CD4-positive, alpha-beta T cell treated with Interferon gamma for 1 hour (primary cell): ENCODE data around the gene P4HA2.
A peak's percentile ranks its signal among the peaks of the same experiment; 100 is the strongest.

Experiments
- DNase-seq: peaks from one replicate; pipeline ENCODE4 v3.0.0-alpha.2; 2020

Gene P4HA2

DNA sequence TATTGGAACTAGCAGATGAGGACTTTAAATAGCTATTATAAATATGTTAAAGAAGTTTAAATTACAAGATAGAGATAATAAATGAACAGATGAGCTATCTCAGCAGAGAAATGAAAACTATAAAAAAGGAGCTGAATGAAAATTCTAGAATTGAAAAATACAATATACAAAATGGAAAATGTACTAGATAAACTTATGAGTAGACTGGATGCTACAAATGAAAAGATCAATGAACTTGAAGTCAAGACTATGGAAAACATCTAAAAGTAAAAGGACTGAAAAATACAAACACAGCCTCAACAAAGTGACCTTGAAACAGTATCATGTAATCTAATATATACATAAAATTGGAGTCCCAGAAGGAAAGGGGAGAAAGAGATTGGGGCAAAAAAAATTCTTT, 19.2 kb upstream of the P4HA2 start:
- no peak for DNase-seq

DNA sequence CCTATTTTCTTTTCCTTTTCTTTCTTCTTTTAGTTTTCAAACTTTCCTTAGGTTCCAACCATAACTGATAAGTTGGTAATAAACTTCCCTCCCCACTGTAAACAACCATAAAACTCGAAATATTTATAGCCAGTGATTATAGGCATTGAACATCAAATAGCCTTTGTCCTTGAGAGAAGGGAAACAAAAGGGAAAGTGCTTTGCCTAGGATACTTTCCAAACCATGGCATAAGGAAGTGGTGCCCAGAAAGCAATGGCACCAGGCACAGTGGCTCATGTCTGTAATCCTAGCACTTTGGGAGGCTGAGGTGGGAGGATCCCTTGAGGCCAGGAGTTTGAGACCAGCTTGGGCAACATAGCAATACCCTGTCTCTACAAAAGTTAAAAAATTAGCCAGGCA, 17.9 kb upstream of the P4HA2 start:
- DNase-seq: no peak

DNA sequence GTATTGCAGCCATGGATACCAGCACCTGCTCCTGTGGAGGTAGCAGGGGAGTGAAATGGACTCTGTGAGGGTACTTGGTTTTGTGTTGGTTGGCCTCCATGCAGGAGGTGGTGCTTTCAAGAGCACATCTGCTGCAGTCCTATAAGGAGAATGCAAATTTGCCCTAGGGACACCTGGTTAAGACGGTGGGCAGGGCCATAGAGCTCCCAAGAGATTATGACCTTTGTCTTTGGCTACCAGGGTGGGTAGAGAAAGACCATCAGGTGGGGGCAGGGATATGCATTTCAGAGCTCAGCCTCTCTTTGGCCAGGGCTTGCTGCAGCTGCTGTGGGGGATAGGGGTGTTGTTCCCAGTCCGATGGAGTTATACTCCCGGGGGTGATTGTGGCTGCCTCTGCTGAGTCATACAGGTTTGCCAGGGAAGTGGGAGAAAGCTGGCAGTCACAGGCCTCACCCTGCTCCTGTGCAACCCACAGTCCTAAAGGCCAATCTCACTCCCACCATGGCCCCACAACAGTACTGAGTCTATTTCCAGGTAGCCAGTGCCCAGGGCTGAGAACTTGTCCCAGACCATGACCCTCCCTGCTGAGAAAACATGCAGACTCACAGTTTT, 15.8 kb upstream of the P4HA2 start:
- no peak for DNase-seq

DNA sequence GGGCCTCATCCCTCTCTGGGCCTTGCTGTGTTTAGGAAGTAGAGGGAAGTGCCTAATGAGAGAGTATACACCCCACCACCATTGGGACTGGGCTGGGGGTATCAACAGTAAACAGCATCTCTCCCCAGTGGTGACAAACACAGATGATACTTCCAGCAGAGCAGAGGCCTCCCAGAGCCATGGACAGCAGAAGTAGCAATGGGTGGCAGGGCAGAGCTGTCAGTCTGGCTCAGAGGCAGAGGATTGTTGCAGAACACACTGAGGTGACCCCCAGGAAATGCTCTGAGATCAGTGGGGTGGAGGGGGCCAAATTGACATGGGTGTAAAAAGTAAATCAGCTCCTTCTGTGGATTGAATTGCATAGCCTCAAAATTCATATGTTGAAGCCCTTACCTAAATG, 12.1 kb upstream of the P4HA2 start:
- no peak for DNase-seq

DNA sequence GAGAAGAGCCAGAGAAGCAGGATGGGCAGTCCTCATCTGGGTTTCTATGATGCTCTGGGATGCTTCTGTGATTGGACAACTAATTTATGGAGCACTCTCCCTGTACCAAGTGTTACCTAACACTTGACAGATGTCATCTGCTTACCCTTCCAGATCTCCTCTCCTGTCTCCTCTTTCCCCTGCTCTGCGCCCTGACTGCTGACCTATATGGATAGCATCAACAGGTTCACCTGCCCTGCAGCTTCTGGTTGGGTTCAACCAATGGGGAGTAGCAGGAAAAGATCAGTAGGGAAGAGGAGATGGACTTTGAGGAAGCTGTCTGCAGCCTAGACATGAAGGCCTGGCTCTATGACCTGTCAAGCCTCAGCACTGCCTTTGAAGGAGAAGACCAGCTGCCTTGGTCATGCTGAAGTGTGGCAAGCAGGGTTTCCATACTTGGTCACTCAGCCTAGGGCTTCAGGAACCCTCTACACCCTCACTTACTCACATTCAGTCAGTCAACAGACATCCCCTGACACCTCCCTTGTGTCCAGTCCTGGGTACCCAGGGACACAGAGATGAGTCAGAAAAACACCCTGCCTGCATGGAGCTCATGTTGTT, 11.3 kb upstream of the P4HA2 start:
- DNase-seq: no peak

DNA sequence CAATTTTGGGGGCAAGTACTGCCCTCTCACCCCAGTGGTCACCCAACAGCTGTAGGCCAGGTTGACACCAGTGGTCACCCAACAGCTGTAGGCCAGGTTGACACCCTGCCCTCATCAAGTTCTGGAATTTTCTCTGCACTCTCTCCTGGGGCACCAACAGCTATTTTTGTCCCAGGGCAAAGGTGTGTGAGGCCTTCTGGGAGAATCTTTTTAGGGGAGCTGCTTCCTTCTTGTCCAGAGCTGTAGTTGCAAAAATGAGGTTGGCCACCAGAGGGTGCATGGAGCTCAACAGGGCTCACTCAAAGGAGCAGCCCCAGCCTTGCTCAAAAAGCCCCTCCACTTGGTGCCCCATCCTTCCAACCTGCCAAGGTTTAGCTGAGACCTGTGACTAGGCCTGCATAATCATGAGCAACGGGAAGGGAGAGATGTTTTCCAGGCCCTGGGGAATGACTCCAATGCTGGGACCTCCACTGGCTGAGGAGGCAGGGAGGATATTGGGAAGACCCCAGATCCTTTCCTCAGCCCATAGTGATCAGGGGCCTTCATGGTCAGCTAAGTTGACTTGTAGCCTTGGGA, 10.6 kb upstream of the P4HA2 start:
- peak; percentile 57 for DNase-seq

DNA sequence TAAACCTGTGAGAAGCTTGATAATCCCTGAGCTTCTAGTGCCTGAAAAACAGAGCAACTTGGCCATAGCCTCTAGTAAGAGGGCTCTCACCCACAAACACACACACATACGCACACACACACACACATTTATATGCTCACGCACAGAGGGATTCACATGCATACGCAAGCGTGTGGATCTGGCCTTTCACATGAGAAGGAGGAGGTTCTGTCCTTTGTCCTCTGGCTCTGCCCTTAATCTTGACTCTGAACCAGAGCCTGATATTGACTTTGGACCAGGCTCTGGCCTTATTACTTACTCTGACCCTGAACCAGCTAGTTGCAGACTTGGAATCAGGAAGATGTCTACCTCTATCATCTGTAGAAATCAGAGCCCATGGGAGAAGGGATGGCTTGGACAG, 10.0 kb upstream of the P4HA2 start:
- no peak for DNase-seq

DNA sequence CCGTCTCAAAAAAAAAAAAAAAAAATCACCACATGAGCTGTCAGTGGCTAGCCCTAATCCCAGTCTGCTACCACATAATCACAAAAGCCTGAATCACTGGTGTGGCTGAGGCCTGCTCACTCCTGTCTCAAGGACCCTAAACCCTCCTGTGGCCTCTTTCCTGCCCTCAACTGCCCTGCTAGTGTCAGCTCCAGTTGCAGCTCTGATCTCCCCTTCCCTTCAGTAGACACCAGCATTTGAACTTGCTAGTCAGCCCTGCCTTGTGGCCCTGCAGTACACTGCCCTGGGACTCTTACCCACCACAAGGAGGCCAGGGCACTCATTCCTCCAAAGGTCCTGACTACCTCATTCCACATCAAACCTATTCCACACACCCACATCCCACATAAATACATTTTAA, 9.5 kb upstream of the P4HA2 start:
- DNase-seq: no peak

DNA sequence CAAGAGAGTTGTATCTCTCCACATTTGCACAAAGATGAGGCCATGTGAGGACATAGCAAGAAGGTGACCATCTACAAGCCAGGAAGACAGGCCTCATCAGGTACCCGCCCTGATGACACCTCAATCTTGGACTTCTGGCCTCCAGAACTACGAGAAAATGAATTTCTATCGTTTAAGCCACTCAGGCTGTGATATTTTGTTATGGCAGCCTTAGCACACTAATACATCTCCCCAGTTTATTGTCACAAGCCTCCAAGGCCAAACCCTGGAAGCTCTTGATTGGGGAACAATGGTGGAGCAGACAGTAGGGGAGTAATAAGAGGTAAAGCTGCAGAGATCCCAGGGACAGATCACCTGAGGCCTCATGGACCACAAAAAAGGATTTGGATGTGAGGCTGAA, 7.7 kb upstream of the P4HA2 start:
- no peak for DNase-seq

DNA sequence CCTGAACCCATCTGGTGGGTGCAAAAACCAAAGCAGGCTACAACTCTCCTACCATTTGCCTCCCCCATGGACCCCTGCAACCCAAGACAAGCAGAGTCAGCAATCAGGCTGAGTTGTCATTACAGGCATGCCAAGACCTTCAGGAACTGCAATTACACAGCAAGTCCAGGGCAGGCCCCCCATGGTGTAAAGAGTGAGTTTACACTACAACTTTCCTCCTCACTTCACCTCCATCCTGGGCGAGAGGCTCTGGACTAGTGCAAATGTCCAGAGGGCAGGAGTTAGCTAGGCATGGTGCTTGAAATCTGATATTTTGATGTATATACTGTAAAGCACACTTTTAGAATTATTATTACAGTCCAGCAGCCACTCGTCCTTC, 7.0 kb upstream of the P4HA2 start:
- DNase-seq: no peak

DNA sequence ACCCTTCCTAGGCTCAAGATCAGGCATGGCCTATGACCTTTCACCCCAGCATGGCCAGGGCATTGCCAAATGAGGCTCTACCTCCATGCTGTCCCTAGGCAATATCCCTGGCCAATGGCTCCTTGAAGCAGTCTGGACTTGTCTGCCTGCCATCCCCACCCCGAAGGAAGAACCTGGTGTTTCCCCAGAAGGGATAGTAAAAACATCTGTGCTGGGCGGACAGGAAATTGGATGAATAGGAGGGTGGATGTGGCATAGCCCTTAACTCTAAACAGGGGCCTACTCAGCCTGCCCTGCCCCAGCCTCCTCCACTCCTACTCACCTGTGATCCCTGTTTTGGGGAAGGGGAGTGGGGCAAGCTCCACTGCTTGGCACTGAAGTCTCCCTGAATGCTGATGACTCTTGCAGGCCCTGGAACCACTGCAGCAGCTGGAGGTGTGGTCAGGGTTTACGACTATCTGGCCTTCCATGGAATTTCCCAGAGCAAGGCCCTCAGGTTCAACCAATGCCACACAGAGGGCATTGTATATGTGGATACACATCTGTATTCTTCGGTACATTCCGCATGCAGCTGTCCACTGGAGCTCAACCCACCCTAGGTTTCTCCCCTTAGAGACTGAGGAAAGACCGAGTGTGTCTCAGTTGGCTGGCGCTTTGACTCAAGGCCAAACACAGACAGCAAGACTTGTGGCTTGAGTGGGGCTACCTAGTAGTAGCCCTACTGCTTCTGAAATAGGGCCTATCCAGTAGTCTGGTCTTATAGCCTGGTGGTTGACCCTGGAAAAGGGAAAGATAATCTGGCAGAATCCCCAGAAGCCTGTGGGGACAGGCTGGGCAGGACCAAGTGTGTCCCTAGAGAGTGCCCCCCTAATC, 6.4 kb upstream of the P4HA2 start:
- DNase-seq: no peak

DNA sequence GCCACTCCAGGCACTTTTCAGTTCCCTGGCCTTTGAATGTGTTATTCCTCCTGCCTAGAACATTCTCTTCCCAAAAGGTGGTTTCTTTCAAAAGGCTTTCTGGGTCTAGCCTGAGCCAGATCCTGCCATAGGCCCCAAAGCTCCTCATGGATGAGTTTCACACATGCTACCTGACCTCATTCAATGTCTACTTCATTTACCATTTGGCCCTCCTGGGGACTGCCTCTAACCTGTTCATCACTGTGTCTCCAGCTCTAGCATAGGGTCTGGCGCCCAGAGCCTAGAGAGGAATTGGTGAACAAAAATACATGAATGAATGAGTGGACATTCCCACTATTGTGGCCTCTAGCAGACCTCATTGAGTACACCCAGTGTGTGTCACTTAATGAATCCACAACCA, 5.4 kb upstream of the P4HA2 start:
- DNase-seq: no peak

DNA sequence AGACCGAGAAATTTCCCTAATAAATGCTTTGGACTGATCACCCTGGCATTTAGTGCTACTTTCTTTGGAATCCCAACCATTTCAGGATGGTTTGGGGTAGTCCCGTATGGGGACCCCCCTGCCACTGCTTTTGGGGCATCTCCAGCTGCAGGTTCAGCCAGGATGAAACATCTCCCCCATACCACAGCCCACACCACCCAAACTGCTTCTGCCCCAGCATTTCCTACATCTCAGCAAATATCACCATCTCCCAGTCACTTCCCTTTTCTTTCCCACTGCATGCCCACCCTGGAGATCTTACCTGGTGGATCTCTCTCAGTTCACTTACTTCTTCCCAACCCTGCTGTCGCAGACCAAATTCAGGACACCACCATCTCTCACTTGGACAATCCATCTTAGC, 4.8 kb upstream of the P4HA2 start:
- DNase-seq: no peak

DNA sequence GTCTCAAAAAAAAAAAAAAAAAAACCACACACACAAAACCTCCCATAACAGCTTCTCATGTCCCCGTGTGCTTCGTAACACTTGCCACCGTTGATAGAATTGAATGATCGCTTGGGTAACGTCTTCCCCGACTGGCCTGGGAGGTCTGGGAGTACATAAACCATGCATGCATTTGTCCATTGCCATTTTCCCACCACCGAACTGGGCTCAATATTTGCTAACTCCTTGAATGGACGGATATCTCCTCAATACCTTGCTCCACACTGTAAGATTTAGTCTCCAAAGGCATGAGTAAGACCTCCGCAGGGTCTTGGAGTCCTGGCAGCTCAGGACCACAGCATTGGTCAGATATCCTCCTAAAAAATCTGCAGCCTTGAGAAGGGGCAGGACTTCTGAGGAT, 3.2 kb upstream of the P4HA2 start:
- DNase-seq: no peak

DNA sequence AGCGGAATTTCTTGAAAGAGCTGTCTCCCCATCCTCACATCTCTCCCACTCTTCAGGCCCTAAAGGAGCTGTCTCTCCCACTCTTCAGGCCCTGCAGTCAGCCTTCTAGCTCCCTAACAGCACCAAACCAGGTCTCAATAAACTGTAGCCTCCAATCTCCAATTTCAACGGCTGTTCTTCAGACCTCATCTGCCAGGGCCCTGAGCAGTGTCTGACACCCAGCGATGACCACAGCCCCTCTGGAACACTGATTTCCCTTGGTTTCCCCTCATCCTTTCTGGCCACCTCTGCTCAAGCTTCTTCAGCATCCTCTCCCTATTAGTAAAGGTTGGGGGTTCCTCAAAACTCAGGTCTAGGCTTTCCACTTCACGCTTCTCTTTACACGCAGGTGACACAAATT, 1.6 kb upstream of the P4HA2 start:
- DNase-seq: no peak

DNA sequence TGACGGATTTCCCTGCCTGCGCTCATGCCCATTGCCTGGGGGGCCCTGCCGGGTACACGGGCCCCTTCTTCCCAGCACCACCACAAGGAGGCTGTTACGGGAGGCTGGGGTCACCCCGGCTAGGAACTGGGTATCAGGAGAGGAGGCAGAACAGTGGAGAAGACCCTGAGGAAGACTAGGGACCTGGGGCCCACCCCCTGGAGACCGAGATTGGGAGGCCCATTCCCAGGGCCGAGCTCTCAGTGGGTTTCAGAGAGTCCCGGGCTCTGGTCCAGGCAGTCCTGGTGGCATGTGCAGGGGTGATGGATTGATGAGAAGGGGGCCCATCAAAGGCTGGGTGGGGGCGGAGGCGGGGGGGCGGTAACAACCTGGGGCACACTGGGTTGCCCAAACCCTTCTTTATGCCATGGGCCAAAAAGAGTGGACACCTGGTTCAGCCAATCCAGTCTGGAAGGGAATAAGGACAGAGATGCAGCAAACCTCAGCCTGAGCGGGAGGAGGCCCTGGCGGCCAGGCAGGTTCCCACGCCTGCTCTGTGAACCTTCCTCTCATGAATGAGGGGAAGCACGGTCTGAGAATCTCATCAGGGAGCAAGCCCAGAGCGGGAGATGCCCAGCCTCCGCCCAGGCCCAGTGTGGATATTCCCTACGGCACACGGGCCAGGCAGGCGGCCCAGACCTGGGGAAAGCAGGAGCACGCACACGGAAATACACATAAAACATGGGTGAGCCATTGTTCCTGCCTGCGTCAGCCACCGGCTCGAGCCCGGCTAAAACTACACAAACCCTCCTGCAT, 785 bp upstream of the P4HA2 start:
- DNase-seq: no peak

DNA sequence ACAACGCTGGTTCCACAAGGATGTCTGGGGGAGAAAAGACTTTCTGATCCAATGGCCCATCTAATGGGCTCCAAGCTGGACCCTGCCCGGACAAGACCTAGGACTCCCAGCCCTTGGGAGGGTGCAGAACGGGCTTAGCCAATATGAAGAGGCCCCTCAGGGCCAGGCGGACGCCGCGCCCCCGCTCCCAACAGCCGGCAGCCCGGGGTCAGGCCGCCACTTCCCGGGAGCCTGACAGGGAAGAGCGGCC, 493 bp downstream of the P4HA2 start:
- no peak for DNase-seq

DNA sequence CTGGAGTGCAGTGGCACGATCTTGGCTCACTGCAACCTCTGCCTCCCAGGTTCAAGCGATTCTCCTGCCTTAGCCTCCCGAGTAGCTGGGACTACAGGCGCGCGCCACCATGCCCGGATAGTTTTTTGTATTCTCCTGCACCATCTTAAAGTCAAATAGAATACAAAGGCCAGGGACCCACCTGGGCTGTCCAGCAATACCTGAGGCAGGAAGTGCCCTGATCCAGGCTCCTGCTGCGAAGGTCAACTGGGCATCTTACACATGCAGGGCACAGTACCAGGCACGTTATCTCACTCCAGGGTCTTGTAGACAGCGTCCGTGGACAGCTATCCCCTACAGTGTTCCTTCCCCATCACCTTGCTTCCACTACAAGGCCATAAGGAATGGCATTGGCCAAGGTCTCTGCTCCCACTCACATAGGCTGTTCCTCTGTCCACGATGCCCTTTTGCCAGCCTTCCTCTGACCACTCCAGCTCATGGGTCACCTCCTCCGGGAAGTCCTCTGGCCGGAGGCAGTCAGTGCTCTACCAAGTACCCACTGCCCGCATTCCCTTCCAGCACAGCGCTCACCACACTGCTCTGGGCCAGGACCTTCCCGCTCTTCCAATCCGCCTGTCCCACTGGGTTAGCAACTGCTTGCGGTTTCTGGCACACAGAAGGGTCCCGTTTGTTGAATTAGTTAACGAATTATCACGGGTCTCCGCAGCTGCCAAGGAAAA, 978 bp downstream of the P4HA2 start:
- no peak for DNase-seq

DNA sequence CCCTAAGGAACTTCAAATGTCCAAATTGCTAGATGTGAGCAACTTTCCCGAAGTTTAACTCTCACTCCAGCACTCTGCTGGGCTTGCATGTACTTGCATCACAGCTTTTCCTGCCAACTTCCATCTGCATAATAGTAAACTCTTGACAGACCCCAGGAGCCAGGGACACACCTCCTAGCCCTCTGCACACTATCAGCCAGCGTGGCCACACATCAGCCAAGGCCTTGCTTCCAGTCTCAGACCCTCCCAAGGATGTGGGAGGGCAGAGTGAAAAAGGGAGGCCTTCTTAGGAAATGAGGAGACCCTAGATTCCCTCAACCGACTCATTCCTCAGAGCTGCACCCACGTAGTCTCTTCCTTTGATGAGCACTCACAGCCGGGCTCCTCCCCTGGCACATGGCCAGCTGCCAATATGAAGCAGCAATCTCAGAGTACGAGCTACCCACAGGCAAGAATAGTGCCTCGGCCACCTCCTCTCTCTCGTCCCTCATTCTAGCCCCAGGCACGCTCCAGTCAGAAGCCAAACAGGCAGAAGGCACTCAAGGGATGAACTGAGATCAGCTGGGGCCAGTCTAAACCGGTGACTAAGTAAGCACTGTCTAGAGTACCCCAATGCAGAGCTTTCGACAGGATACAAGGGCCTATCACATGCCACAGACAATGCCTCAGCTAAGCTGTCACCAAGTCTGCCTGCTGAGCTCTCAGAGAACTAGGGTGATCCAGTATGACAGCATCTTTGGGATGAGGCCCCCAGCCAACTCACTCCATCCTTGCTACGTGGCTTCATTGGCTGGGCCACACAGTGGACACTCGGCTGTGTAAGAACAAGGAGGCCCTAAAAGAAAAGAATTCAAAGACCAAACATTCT, 2.3 kb downstream of the P4HA2 start:
- DNase-seq: no peak

DNA sequence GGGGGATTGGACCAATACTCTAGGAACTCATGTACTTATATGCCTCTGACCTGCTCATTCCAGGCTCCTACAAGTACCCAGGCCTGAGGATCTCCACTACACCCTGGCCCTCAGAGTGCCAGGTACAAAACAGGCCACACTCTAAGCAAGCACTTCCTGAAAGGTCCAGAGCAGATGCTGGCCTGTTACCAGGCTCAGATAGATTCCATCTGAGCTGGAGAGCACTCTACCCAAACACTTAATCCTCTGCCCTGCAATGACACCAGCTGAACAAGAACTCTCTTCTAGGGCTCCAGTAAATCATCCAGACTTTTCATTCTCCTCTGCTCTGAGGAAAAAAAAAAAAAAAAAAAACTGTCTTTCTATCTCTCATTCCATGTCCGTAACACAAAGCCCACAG, 2.9 kb downstream of the P4HA2 start:
- DNase-seq: no peak

DNA sequence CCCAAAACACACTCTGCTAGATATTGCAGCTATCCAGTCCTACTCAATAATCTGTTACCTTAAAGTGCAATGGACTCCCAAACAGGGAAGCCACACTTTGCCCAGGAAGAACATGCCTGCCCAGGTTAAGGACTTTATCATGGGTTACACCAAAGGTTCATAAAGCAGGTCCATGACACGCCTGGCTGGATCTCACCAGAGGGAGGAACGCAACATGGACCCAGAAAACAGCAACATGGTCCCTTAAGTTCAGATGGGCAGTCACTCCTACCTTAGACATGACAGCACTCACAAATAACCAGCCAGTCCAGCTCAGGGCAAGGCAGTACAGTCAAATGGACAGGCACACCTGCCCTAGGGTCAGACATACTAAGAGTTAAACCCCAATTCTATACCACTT, 3.8 kb downstream of the P4HA2 start:
- no peak for DNase-seq

DNA sequence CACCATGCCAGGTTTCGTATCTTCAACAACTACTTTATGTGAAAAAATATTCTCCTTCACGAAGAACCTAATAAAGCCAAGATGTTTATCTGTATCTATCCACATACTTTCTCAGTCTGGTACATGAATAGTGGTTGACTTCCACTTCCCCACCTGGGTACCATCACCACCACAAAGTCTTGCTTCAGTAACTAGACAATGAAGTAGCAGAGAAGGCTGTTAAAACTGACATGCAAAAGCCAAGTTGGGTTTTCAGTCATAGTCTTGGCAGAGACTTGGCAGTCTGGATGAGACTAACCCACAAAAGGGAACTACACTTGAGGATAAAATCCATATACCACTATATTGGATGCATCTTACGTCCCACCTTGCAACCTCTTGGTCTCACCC, 5.0 kb downstream of the P4HA2 start:
- no peak for DNase-seq
